PFSK-1 (cell line): ENCODE results near the gene GABARAP.

ENCODE experiments used
- POLR2AphosphoS5 ChIP-seq: IDR thresholded peaks from 2 replicates; pipeline ENCODE4 v1.6.1; 2012; ENCODE audit warnings: low read depth, mild to moderate bottlenecking, control low read depth, low read length, moderate library complexity
- REST ChIP-seq, 2 experiments: IDR thresholded peaks; 2 replicates each; pipeline versions ENCODE4 v1.6.1 to v1.8.0; 2011 to 2012; ENCODE audit warnings: low read depth in 2 of 2, low read length in 2 of 2, control low read depth in 1 of 2, inconsistent platforms in 1 of 2, mild to moderate bottlenecking in 1 of 2, moderate library complexity in 1 of 2; ENCODE audit not compliant: insufficient read depth in 1 of 2
- TAF1 ChIP-seq: IDR thresholded peaks from 2 replicates; pipeline ENCODE4 v1.6.1; 2012; ENCODE audit warnings: low read length, control low read depth, borderline replicate concordance; ENCODE audit not compliant: insufficient read depth

GRCh38 chr17:7190276-7190917 lies 51.9 kb downstream of the GABARAP start:
- TF ChIP-seq POLR2AphosphoS5 (no peak), REST (IDR thresholded peaks at IDR 0.05; ENCODE audit: insufficient read depth in 1 of 2, low read depth in 2 of 2, low read length in 2 of 2) (no peak), TAF1 (no peak)
